ENCODE data around the gene IQGAP1.
"Not testable (repeated sequence)": the region's sequence is repeated elsewhere in the genome, so short reads cannot be mapped to it uniquely, and the experiment has no call there.

The IQGAP1 gene

DNA sequence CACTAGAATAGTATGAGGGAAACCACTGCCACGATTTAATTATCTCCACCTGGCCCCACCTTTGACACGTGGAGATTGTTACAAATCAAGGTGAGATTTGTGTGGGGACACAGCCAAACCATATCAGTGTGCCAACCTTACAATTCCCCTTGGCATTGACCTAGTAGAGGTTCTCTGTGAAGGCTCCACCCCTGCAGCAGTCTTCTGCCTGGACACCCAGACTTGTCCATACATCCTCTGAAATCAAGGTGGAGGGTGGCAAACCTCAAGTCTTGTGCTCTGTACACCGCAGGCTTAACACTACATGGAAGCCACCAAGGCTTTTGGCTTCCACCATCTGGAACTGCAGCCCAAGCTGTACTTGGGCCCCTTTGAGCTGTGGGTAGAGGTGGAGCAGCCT lies 8.8 kb upstream of the IQGAP1 start:
- DNase-seq, result no peak

DNA sequence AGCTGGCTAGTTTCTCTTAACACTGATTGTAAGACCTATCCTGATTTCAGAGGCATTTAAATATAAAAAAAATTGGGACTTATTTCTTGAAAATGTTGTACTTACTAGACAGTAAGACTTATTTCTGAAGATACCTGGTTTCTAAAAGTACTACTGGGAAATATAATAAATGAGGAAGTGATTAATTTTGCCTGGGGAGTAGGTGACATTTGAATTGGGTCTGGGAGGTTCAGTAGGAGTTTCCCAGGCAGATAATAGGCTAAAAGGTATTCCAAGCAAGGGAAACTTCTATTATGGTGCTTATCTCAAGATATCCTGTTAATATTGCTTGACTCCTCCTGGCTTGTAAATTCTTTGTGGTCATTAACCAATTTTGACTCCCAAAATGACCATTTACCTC lies 6.5 kb upstream of the IQGAP1 start:
- no peak for DNase-seq

DNA sequence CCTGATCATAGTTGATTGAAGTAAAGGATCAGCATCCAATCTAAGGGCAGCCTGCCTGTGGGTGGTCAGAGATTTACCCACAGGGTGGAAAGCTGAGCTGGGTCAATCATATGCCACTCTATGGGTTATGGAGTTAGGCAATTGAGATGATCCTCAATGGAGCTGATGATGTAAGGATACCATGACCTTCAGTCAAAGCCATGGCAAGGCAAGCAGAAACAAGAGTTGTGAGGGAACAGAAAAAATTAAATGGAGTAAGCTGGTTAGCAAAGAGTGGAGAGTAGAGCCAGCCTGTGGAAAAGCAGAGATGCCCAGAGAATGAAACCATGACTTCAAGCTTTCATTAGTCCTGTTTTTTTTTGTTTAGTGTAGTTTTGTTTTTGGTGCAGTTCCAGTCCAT lies 5.7 kb upstream of the IQGAP1 start:
- DNase-seq, result no peak

DNA sequence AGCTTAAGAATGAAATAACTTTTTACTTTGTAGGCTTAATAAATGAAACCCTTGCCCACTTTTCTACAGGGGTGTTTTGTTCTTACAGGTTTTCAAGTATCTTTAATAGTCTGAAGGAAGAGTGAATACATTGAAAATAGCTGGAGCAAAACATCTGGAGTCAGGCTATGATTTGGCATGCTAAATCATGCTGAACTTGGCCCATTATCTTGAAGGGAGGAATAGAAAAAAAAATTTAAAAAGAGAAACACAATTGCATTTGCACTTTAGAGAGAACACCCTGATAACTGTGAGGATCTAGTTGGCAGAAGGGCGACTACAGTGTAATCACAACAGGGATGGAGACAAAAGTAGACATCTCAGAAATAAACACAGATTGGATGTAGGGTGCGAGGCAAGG lies 1.8 kb upstream of the IQGAP1 start:
- DNase-seq, result no peak

DNA sequence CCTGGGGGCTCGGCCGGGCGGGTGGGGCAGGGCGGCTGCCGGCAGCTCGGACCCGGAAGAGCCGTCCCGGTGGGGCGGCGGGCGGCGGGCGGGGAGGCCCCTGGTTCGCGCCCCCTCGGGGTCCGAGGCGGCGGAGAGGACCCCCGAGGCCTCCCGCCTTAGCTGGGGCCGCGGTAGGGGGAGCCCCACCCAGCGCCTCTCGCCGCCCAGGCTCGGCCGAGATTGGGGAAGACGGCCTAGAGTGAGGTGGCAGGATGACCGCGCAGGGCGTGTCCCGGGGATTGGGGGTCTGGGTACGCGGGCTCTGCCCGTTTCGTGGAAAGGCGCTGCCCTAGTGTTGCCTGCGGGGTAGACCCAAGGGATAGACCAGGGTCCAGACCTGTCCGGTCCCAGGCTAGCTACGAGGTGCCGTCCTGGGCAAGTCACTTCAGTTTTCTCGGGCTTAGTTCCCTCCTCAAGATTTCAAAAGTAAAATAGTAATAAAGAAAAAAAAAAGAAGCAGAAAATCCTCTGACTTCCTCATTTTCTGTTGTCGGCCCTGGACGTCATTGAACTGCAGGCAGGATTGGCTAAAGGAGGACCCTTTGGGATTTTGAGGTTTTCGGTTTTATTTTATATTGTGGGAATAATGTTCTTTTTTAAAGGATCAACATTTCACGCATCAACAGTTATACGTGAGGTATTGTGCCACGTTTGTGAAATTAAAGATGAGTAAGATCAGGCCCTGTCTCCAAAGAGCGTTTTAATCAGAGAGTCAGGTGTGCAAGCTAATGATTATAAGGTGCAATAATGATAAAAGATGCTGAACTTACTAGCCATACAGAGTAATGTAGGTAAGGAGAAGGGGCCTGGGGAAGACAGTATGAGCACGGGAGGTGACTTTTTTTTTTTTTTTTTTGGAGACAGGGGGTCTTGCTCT lies 679 bp downstream of the IQGAP1 start:
- peak; percentile 76 for DNase-seq

DNA sequence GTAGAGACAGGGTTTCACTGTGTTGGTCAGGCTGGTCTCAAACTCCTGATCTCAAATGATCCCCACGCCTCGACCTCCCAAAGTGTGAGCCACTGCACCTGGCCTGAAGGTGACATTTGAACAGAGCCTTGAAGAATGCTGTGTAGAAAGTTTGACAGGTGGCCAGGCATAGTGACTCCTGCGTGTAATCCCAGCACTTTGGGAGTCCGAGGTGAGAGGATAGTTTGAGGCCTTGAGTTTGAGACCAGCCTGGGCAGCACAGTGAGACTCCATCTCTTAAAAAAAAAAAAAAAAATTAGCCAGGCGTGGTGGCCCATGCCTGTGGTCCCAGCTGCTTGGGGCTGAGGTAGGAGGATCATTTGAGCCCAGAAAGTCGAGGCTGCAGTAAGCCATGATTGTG lies 1.5 kb downstream of the IQGAP1 start:
- no peak for DNase-seq

DNA sequence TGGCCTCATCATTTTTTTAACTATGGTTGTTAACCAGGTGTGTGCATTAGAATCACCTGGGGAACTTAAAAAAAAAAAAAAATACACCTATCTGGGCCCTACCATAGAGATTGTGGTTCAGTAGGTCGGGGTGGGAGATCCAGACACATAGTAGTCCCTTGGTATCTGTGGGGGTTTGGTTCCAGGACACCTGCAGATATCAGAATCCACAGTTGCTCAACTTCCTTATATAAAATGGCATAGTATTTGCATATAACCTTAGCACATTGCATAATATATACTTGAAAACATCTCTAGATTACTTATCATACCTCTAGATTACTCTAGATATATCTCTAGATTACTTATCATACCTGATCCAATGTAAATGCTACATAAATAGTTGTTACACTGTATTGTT lies 5.0 kb downstream of the IQGAP1 start:
- no peak for DNase-seq

DNA sequence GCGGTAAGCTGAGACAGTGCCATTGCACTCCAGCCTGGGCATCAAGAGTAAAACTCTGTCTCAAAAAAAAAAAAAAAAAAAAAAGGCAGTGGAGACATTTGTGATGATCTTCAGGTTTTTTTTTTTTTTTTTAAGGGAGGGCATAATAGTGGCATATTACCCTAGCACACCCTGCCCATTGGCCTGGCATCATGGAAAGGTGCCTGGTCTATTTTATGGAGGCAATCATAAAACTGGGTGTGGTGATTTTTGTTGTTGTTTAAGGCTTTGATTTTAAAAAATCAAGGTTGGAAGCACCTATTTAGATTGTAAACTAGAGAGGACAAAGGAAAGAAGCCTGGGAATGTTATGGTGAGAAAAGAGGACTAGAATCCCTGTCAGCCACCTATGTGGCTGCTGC lies 6.0 kb downstream of the IQGAP1 start:
- no peak for DNase-seq

DNA sequence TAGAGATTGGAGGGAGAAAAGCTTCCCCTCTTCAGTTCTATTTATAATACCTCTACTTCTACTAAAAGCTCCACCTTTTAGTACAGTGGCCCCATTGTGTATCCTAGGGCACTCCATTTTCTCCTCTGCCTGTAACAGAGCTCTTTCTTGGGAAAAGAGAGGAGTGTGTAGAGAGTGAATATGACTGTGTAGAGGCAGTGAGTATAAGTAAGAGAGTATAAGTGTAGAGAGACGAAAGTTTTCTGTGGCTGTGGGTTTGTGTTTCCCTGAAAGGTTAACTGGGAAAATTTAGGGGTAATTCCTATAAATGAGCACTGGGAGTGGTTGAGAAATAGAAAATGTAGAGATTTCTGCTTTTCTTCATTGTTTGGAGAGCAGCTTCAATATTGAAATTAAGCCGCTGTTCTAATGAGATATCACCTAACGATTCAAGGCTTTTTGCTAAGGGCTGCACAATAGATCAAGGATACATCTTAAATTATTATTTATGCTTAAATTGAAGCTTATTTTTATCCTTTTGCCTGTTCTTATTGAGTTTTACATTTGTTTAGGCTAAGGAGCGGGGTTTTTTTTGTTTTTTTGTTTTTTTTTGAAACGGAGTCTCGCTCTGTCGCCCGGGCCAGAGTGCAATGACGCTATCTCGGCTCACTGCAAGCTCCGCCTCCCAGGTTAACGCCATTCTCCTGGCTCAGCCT lies 6.9 kb downstream of the IQGAP1 start:
- no peak for DNase-seq

DNA sequence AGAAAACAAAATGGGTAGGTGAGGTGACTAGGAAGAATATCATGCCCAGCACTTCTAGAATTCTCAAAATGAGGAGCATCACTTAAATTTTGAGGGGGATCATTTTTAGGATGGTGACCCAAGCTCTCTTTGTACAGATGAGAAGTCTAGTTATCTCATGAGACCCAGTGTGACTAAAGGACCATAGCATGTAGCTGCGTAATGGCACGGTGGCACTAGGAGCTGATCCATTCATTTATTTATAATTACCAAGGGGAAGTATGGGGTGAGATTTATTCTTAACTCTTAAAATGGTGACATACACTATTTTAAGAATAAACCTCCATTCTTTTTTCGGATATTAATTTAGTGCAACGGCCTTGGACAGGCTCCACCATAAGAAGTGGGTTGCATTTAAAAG lies 8.3 kb downstream of the IQGAP1 start:
- no peak for DNase-seq

DNA sequence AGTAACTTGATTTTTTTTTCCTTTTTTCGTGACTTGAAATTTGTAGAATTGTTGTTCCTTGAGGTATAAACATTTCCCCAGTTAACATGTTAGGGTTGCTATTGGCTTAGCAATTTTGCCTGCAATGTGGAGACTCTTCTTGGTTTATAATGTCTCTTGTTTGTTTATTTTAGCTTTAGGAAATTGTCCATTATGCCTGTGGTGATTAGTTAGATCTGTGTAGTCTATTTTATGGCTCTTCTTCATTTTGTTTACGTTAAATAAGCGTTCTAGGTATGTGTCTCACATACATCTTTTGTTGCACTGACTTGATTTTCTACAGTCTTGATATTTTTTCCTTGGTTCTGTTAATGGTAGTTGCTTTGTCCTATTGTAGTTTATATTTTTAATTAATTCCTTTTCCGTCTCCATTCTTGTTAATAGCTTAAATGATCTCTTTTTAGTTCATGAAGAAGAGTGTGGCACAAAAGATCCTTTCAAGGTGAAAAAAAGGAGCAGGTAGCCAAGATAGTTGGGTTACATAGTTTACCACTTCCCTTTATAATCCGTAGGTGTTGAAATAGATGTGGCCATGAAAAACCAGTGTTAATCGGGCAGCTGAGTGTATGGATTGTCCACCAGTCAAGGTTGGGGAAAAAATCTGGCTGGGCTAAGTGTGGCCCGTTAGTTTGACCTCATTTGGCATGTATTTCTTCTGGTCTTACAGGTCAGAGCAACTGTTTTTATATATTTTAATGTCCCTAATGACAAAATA lies 12.1 kb downstream of the IQGAP1 start:
- DNase-seq, result no peak

DNA sequence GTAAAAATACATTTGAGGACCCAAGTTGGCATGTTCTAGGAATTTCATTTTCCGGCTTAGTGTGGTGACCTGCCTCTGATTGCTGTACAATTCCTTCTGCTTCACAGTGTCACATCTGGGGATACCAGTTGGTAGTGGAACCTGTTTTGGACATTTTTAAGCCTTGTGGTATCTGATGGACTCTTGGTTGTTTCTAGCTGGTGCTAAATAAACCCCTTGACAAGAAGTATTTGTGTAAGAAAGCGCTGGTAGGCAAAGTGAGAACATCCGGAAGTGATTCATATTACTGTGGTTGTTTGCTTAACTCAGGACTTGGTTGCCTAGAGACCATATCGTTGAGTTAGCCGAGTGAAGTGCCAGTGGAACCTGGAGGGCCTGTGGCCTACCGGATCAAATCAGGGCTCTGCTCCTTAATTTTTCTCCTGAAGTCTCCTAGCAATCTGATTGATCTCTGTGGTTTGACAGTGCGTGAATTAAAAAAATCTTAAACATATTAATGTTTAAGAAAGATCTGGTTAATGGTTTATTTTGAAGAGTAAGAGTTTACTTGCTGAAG lies 12.8 kb downstream of the IQGAP1 start:
- DNase-seq, result peak; percentile 93

DNA sequence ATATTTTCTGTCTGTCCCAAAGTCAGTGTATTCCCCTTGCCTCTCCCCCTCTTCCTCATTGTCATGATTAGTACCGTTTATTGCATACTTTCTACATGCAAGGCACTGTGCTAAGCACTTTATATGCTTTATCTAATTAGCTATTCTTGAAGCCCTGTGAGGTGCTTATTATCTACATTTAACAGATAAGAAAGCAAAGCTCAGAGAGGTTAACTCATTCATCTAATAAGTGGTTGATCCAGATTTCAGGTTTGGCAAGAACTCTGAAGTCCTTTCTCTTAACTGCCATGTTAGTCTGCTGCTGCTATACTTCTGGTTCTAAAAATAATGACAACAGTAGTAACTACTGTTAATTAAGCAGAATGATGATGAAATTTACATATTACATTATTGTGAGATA lies 13.5 kb downstream of the IQGAP1 start:
- DNase-seq, result peak; percentile 18

DNA sequence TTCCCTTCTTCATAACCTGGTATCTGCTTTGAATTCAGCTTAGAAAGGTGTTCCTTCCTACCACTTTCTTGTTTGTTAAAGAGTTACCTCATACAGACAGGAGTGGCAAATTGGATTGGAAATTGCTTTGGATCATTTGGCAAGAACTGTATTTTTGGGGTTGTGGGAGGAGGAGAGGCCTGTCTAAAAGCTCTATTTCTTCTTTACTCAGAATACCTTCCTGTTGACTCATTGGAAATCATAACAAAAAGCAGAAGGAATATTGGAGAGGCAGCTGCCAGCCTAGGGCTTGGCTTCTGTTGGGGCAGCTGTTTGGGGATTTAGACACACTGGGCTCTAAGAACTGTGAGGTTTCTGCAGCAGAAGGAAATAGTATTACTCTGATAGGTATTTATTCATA lies 14.2 kb downstream of the IQGAP1 start:
- peak; percentile 10 for DNase-seq

DNA sequence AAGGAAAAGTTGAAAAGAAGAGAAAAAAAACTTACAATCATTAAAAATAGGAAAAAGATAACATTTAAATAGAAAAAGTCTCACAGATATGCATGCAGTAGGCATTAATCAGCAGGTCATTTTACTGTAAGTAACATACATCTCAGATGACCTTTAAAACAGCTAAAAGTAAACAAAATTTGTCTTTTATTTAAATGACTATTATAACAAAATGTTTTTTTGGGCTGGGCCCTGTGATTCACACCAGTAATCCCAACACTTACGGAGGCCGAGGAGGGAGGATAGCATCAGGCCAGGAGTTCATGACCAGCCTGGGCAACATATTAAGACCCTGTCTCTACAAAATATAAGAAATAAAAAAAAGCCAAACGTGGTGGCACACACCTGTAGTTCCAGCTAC lies 14.7 kb downstream of the IQGAP1 start:
- no peak for DNase-seq

DNA sequence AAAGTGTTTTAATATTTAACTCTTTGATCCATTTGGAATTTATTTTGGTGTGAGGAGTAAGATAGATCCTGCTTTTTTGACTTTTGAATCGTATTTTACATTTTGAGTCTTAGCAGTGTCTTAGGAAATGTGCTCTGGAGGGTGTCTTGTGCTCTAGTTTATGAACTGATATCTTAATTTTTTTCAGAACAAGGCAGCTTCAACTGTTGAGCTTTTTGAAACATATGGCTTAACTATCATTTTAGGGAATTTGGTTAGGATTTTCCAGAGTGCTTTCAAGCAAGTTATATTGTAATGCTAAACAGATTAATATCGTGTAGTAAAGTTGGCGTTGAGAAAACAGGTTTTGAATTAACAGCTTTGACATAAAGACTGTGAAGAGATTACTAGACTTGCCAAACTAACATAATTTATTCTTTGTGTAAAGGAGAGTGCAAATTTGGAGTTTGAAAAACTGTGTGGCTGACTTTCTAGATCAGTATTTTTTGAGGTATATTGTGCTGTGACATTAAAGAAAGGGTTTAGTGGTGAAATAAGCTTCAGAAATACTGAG lies 17.1 kb downstream of the IQGAP1 start:
- no peak for DNase-seq

DNA sequence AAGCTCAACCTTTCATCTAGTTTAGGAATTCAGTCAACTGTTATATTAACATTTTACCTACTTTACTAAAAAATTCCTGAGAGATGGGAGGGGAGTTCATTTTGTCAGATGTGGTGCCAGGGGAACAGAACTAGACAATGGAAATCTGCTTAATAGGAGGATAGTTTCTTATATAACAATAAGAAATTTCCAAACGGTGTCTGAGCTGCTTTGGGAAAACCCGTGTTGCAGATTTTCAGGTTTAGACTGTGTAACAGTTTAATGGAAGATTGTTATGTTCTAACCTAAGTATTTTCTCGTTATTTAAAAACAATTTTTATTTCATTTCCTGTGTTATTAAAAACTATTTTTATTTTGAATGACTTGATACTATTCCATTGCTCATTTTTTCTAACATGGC lies 19.3 kb downstream of the IQGAP1 start:
- DNase-seq, result no peak

DNA sequence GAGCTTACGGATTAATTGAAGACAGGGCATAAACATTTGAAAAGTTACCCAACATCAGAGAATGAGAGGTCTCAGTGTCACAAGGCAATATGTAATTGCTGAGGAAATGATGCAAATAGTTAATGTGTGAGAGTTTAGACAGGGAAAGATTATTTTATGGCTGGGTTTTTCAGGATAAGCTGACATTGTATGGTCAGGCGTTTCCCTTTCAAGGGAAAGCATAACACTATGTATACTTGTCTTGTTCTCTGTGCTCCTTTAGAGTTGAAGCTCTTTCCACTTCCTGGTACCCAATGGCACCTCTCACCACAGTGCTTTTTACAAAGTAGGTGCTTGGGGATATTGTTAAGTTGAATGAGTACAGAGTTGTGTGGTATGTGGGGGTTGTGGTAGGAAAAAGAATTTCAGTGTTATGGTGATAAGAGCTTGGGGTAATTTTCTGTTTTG lies 19.9 kb downstream of the IQGAP1 start:
- peak; percentile 18 for DNase-seq

DNA sequence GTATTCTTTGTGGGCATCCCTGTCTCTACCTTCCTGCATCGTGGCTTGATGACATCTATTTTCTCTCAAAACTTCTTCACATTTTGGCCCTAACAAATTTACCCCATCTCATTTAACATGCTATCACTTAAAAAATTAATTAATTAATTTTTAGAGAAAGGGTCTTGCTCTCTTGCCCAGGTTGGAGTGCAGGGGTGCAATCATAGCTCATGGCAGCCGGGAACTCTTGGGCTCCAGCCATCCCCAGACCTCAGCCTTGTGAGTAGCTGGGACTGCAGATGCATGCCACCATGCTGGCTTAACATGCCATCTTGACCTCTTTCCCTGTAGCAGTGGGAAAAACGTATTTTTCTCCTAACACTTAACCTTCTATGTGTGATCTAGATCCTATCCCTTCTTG lies 20.6 kb downstream of the IQGAP1 start:
- DNase-seq, result no peak

DNA sequence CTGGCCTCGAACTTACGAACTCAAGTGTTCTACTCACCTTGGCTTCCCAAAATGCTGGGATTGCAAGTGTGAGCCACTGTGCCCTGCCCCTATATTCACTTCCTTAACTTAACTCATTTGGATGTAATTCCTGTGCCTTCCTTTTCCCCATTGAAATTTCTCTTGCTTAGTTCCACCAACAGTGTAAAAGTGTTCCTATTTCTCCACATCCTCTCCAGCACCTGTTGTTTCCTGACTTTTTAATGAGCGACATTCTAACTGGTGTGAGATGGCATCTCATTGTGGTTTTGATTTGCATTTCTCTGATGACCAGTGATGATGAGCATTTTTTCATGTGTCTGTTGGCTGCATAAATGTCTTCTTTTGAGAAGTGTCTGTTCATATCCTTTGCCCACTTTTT lies 21.5 kb downstream of the IQGAP1 start:
- not testable (repeated sequence) for DNase-seq

DNA sequence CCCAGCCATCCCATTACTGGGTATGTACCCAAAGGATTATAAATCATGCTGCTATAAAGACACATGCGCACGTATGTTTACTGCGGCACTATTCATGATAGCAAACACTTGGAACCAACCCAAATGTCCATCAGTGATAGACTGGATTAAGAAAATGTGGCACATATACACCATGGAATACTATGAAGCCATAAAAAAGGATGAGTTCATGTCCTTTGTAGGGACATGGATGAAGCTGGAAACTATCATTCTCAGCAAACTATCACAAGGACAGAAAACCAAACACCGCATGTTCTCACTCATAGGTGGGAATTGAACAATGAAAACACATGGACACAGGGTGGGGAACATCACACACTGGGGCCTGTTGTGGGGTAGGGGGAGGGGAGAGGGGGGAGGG lies 22.3 kb downstream of the IQGAP1 start:
- not testable (repeated sequence) for DNase-seq

DNA sequence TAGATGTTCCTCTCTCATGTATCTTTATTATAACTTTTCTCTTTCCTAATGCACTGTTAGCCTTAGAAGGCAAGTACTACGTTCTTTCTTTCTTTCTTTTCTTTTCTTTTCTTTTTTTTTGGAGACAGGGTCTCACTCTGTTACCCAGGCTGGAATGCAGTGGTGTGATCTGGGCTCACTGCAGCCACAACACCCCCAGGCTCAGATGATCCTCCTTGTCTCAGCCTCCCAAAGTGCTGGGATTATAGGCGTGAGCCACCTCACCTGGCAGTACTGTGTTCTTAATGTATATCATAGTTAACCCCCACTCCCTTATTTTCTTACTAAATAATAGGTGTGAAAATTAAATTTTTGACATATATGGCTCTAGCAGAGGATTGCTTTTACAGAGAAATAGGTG lies 23.1 kb downstream of the IQGAP1 start:
- no peak for DNase-seq
